CD4-positive, alpha-beta T cell (primary cell): ENCODE data around the gene CMIP. TPM values are rescaled to one million over a fixed set of nuclear protein-coding genes. Genes with fewer than 3 reads are reported as not detected.

Source experiments
- ATAC-seq: fragments of 200-7000 bp; cut with Tn5 transposase; one replicate; pipeline ENCODE4 v1.10.0; 2022; ENCODE audit warnings: mild to moderate bottlenecking; ENCODE audit not compliant: poor library complexity
- CTCF ChIA-PET: fragments of 350-600 bp; sonication (Branson Sonifier 250); formaldehyde crosslinking; loops from one replicate; lab custom pipeline; 2021; ENCODE audit warnings: antibody characterized with exemption, inconsistent platforms; lab: Charles Lee
- POLR2A ChIA-PET: fragments of 350-600 bp; sonication (Branson Sonifier 250); formaldehyde crosslinking; loops from one replicate; lab custom pipeline; 2021; ENCODE audit warnings: antibody characterized with exemption, inconsistent platforms; lab: Charles Lee
- DNase-seq, 14 experiments: peaks; one replicate each; pipeline ENCODE4 v3.0.0-alpha.2; 2013 to 2020; ENCODE audit warnings: mixed read lengths in 2 of 14
- H3K27ac ChIP-seq, 2 donors: one replicate each; pipeline versions ENCODE4 v1.5.1 to v1.7.0; 2013; ENCODE audit warnings: low read length in 2 of 2, low read depth in 1 of 2, mild to moderate bottlenecking in 1 of 2
- H3K27me3 ChIP-seq, 2 experiments: 1 replicate in 1 of 2; 2 replicates in 1 of 2; pipeline versions ENCODE4 v1.6.1 to v1.7.0; 2013; ENCODE audit warnings: low read length in 2 of 2, control low read depth in 1 of 2, mild to moderate bottlenecking in 1 of 2, moderate library complexity in 1 of 2; ENCODE audit not compliant: insufficient read depth in 2 of 2, control insufficient read depth in 1 of 2
- H3K36me3 ChIP-seq: one replicate; pipeline ENCODE4 v1.6.1; 2013; ENCODE audit warnings: low read length, control low read depth; ENCODE audit not compliant: insufficient read depth
- H3K4me1 ChIP-seq: one replicate; pipeline ENCODE4 v1.6.1; 2013; ENCODE audit warnings: low read length, control low read depth; ENCODE audit not compliant: insufficient read depth
- H3K4me3 ChIP-seq: one replicate; pipeline ENCODE4 v1.5.1; 2013; ENCODE audit warnings: mild to moderate bottlenecking, low read length, moderate library complexity
- H3K9me3 ChIP-seq, 2 experiments: 1 replicate in 1 of 2; 2 replicates in 1 of 2; pipeline versions ENCODE4 v1.6.1 to v1.7.0; 2013; ENCODE audit warnings: low read length in 2 of 2, mild to moderate bottlenecking in 2 of 2, control low read depth in 1 of 2, moderate library complexity in 1 of 2; ENCODE audit not compliant: control insufficient read depth in 1 of 2, insufficient read depth in 1 of 2
- H3K27ac Mint-ChIP-seq: one replicate; pipeline ENCODE4 v1.8.0; 2020; ENCODE audit warnings: mixed read lengths
- H3K27me3 Mint-ChIP-seq: one replicate; pipeline ENCODE4 v1.8.0; 2021; ENCODE audit warnings: mixed read lengths
- H3K36me3 Mint-ChIP-seq: one replicate; pipeline ENCODE4 v1.8.0; 2021; ENCODE audit warnings: low read depth, mixed read lengths
- H3K4me1 Mint-ChIP-seq: one replicate; pipeline ENCODE4 v1.8.0; 2021; ENCODE audit warnings: low read depth, mixed read lengths
- H3K4me3 Mint-ChIP-seq: one replicate; pipeline ENCODE4 v1.8.0; 2020; ENCODE audit warnings: mild to moderate bottlenecking, mixed read lengths
- H3K9me3 Mint-ChIP-seq: one replicate; pipeline ENCODE4 v1.8.0; 2020; ENCODE audit warnings: mixed read lengths
- intact Hi-C, 2 experiments: fragments of 100-400 bp; cut with DNase I in 1 of 2; cut with micrococcal nuclease in 1 of 2; formaldehyde crosslinking; loops; one replicate each; pipeline versions ENCODE4 v1.15.1 to v1.9.0; 2023 to 2025; cut with DNase I, micrococcal nuclease
- total RNA-seq, 174 experiments: library from RNA in 2 of 174; stranded (reverse) in 2 of 174; gene quantifications; one replicate each; pipeline ENCODE4 v1.2.3 and lab custom pipeline; 2021 to 2026
- TF ChIP-seq, protein P1 (sequence below): fragments of 200-600 bp; IDR thresholded peaks from one replicate; pipeline ENCODE4 v1.8.0; 2022; ENCODE audit warnings: antibody characterized with exemption, mild to moderate bottlenecking

The CMIP gene
- total RNA-seq, 2 experiments from 2014 or later: 33.5 to 35.3 TPM

GRCh38 chr16:81528256-81528655 lies 83.6 kb downstream of the CMIP start:
- DNase-seq: no peak
- H3K27ac Mint-ChIP-seq: no peak overlapping the region
- no peak overlapping the region for H3K4me3 Mint-ChIP-seq

GRCh38 chr16:81530296-81530721 lies 85.7 kb downstream of the CMIP start:
- DNase-seq: no peak
- ChIA-PET POLR2A (no interaction called here), CTCF (no interaction called here)
- no peak overlapping the region for H3K4me3 ChIP-seq
- no peaks in the 10 kb centered on the region for H3K9me3 ChIP-seq
- peaks cover 2% of the 10 kb centered on the region for H3K36me3 ChIP-seq
- no peaks in the 10 kb centered on the region for H3K27me3 ChIP-seq
- Mint-ChIP-seq H3K4me3 (no peak overlapping the region), H3K36me3 (peaks cover 6% of the 10 kb centered on the region), H3K9me3 (no peaks in the 10 kb centered on the region), H3K27ac (no peak overlapping the region), H3K4me1 (peaks cover 34% of the 10 kb centered on the region), H3K27me3 (no peaks in the 10 kb centered on the region)
- TF ChIP-seq, protein P1, sequence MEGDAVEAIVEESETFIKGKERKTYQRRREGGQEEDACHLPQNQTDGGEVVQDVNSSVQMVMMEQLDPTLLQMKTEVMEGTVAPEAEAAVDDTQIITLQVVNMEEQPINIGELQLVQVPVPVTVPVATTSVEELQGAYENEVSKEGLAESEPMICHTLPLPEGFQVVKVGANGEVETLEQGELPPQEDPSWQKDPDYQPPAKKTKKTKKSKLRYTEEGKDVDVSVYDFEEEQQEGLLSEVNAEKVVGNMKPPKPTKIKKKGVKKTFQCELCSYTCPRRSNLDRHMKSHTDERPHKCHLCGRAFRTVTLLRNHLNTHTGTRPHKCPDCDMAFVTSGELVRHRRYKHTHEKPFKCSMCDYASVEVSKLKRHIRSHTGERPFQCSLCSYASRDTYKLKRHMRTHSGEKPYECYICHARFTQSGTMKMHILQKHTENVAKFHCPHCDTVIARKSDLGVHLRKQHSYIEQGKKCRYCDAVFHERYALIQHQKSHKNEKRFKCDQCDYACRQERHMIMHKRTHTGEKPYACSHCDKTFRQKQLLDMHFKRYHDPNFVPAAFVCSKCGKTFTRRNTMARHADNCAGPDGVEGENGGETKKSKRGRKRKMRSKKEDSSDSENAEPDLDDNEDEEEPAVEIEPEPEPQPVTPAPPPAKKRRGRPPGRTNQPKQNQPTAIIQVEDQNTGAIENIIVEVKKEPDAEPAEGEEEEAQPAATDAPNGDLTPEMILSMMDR: no peak
- H3K4me1 ChIP-seq: peaks cover 11% of the 10 kb centered on the region
- intact Hi-C loops: no loop called here
- H3K27ac ChIP-seq: no peak overlapping the region
- ATAC-seq: no peak

More at GRCh38 chr16:81528256-81528655, 83.6 kb downstream of the CMIP start:
- H3K36me3 ChIP-seq: peaks cover 6% of the 10 kb centered on the region
- H3K9me3 ChIP-seq: no peaks in the 10 kb centered on the region
- H3K4me3 ChIP-seq: no peak overlapping the region
- Mint-ChIP-seq H3K9me3 (no peaks in the 10 kb centered on the region), H3K36me3 (peaks cover 6% of the 10 kb centered on the region), H3K4me1 (peaks cover 45% of the 10 kb centered on the region), H3K27me3 (no peaks in the 10 kb centered on the region)
- no peak overlapping the region for H3K27ac ChIP-seq
- no peaks in the 10 kb centered on the region for H3K27me3 ChIP-seq
- TF ChIP-seq, protein P1: no peak
- ATAC-seq: no peak
- intact Hi-C loops: no loop called here
- ChIA-PET POLR2A (no interaction called here), CTCF (no interaction called here)
- peaks cover 31% of the 10 kb centered on the region for H3K4me1 ChIP-seq

DNA sequence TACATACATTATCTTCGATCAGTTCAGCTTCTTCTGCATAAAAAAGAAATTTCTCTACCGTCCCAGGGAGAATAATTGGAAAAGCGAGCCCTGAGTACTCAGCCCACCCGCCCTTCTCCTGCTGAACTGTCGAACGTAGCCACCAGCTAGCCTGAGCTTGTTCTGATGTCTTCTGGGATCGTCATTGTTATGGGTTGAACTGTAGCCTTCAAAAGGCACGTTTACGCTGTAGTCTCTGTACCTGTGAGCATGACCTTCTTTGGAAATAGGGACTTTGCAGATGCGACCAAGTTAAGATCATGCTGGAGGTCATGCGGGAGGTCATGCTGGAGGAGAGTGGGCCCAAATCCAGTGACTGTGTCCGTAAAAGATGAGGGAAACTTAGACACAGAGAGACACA lies 86.2 kb downstream of the CMIP start:
- Mint-ChIP-seq H3K27me3 (no peaks in the 10 kb centered on the region), H3K4me3 (no peak overlapping the region), H3K36me3 (peaks cover 6% of the 10 kb centered on the region), H3K4me1 (peaks cover 30% of the 10 kb centered on the region), H3K9me3 (no peaks in the 10 kb centered on the region), H3K27ac (no peak overlapping the region)
- H3K27ac ChIP-seq: no peak overlapping the region
- H3K4me1 ChIP-seq: peaks cover 9% of the 10 kb centered on the region
- TF ChIP-seq, protein P1: no peak
- no peak overlapping the region for H3K4me3 ChIP-seq
- no peaks in the 10 kb centered on the region for H3K9me3 ChIP-seq
- intact Hi-C loops: no loop called here
- H3K27me3 ChIP-seq: no peaks in the 10 kb centered on the region
- ATAC-seq (no peak), DNase-seq (no peak)
- ChIA-PET POLR2A (no interaction called here), CTCF (no interaction called here)
- H3K36me3 ChIP-seq: peaks cover 4% of the 10 kb centered on the region
